Measurements from ENCODE around the gene SRSF6. TPM values are rescaled to one million over a fixed set of nuclear protein-coding genes. Genes with fewer than 3 reads are reported as not detected.
A peak's percentile ranks its signal among the peaks of the same experiment; 100 is the strongest.

The SRSF6 gene
- total RNA-seq, 1 experiment from 2014 or later, result 242 TPM

GRCh38 chr20:43513372-43513930 lies 55.8 kb downstream of the SRSF6 start:
- TSS peak; percentile 69 for BruUV-seq (replicated peaks)
- DNase-seq (ENCODE audit: low read depth, low spot score), result no peak
- peak overlapping the region; percentile 42 for H3K27ac ChIP-seq (ENCODE audit: low read depth, low read length)
- TF ChIP-seq EZH2phosphoT487 (IDR thresholded peaks at IDR 0.05; ENCODE audit: borderline replicate concordance) (no peak), ELF1 (IDR thresholded peaks at IDR 0.05; ENCODE audit: borderline replicate concordance, low read depth) (no peak), EGR1 (IDR thresholded peaks at IDR 0.05; ENCODE audit: low read depth) (no peak), JUND (IDR thresholded peaks at IDR 0.05) (no peak), FOSL1 (IDR thresholded peaks at IDR 0.05; ENCODE audit: low read depth) (no peak), ZBTB33 (IDR thresholded peaks at IDR 0.05; ENCODE audit: extremely low read depth, insufficient replicate concordance, low read length) (no peak), REST (IDR thresholded peaks at IDR 0.05; ENCODE audit: low read depth) (no peak), TCF7L2 (IDR thresholded peaks at IDR 0.05; ENCODE audit: borderline replicate concordance, extremely low read depth, insufficient read depth, insufficient read length) (no peak), SP1 (IDR thresholded peaks at IDR 0.05; ENCODE audit: low read depth) (no peak), ZNF274 (IDR thresholded peaks at IDR 0.05; ENCODE audit: low read depth, low read length) (no peak)
- H3K4me1 ChIP-seq (ENCODE audit: control insufficient read depth in 1 of 2, insufficient read depth in 2 of 2, low read length in 2 of 2), result peaks cover 6 to 12% of the 10 kb centered on the region in 2 experiments; a peak in 3 of 4 replicates
- H3K9me3 ChIP-seq (ENCODE audit: control insufficient read depth in 1 of 2, insufficient read depth in 1 of 2, low read depth in 1 of 2, low read length in 2 of 2), result no peaks in the 10 kb centered on the region
- no peaks in the 10 kb centered on the region for H4K20me1 ChIP-seq (ENCODE audit: insufficient read depth)
- H3K4me3 ChIP-seq (replicated peaks in 1 of 2; ENCODE audit: low read depth in 1 of 2, low read length in 2 of 2), result peak overlapping the region; percentile 53 to 63
- peak; percentile 4; the same call in 1 of the 2 replicates for ATAC-seq
- RAD21 ChIA-PET (ENCODE audit: low non-redundant PET in 1 of 2, low total read pairs in 2 of 2, uncharacterized antibody in 2 of 2, unreplicated experiment in 2 of 2), result no interaction called here
- H3K4me2 ChIP-seq (ENCODE audit: low read length), result peak overlapping the region; percentile 74
- H3K79me2 ChIP-seq (ENCODE audit: insufficient read depth, low read length), result no peaks in the 10 kb centered on the region
- POLR2A ChIA-PET, result interaction anchor here (2.9 kb wide), 1 partner anchor 56 kb away, joined by 22 read pairs; the partner anchor contains the start of gene SRSF6
- H3K9ac ChIP-seq (ENCODE audit: low read length), result peak overlapping the region; percentile 61
- CTCF ChIA-PET, result interaction anchor here (1.0 kb wide), 1 partner anchor 65 kb away, joined by 4 read pairs; no protein-coding TSS in a partner anchor
- no peaks in the 10 kb centered on the region for H3K36me3 ChIP-seq (ENCODE audit: control insufficient read depth in 1 of 2, insufficient read depth in 2 of 2, low read length in 2 of 2)
- no peak overlapping the region for H2AFZ ChIP-seq (ENCODE audit: low read depth, low read length, poor library complexity, severe bottlenecking)
- H3K9me2 ChIP-seq (ENCODE audit: insufficient read depth), result no peaks in the 10 kb centered on the region
- H3K27me3 ChIP-seq (ENCODE audit: insufficient read depth, low read length), result no peaks in the 10 kb centered on the region
- intact Hi-C loops (cut with micrococcal nuclease), result no loop called here

Other genes with a start within 250 kb of the SRSF6 start
- 21.6 TPM for gene L3MBTL1, start 49.8 kb downstream of the SRSF6 start, total RNA-seq (2021; ENCODE audit: unreplicated experiment)
- 2.3 TPM for gene SGK2, start 101.1 kb downstream of the SRSF6 start, total RNA-seq (2021; ENCODE audit: unreplicated experiment)
- gene IFT52, start 133.0 kb downstream of the SRSF6 start, total RNA-seq (2021; ENCODE audit: unreplicated experiment), result 29.0 TPM
- gene MYBL2, start 209.2 kb downstream of the SRSF6 start, total RNA-seq (2021; ENCODE audit: unreplicated experiment), result 92.1 TPM

Data from HCT116 (cell line).